ENCODE results near the gene PROP1. TPM values are rescaled to one million over a fixed set of nuclear protein-coding genes. Genes with fewer than 3 reads are reported as not detected.
"Not testable (repeated sequence)": the region's sequence is repeated elsewhere in the genome, so short reads cannot be mapped to it uniquely, and the experiment has no call there.

PROP1 gene
- total RNA-seq, 2 donors from 2014 or later = not detected

DNA sequence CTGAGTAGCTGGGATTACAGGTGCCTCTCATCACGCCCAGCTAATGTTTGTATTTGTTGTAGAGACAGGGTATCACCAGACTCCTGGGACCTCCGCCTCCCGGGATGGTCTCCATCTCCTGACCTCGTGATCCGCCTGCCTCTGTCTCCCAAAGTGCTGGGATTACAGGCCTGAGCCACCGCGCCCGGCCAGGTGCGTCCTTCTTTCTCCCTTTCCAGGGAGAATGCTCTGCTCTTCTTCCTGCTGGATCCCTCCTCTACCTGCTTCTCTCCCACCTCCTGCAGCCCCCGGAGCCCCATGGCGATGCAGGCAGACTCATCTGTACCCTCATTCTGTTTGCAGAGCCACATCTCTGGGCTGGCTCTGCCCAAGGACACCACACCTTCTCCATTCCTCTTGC, 42.9 kb downstream of the PROP1 start:
- ATAC-seq; DNase-seq; intact Hi-C loops (cut with DNase I): not testable (repeated sequence)

DNA sequence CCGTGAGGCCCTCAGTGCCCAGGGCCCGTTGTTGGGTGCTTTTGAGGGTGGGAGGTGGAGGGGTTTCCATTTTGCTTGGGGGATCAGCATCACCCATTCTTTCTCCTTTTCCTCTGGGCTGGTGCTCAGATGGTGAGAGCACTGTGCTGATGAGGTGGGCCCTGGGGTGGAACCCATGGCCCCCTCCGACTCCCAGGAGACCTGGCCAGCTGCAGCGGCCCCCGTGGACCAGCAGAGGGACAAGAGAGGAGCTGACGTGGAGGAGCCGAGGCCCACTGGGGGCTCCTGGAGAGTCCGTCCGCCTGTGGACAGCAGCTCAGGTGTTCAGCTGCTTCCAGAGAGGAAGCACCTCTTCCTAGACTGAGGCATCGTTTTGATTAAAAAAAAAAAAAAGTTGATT, 46.4 kb downstream of the PROP1 start:
- DNase-seq; ATAC-seq; intact Hi-C loops (cut with DNase I): not testable (repeated sequence)

- intact Hi-C loops (cut with DNase I); DNase-seq; ATAC-seq: not testable (repeated sequence)
These were observed 47.0 kb downstream of the PROP1 start for GRCh38 chr5:177949065-177949464.

GRCh38 chr5:177947912-177948311, 48.1 kb downstream of the PROP1 start:
- ATAC-seq; intact Hi-C loops (cut with DNase I): not testable (repeated sequence)

GRCh38 chr5:177945601-177946283, 50.3 kb downstream of the PROP1 start:
- DNase-seq; ATAC-seq; intact Hi-C loops (cut with DNase I): not testable (repeated sequence)

More at GRCh38 chr5:177947912-177948311, 48.1 kb downstream of the PROP1 start:
- DNase-seq = not testable (repeated sequence)

GRCh38 chr5:177945145-177945544, 50.9 kb downstream of the PROP1 start:
- intact Hi-C loops (cut with DNase I); DNase-seq; ATAC-seq: not testable (repeated sequence)

DNA sequence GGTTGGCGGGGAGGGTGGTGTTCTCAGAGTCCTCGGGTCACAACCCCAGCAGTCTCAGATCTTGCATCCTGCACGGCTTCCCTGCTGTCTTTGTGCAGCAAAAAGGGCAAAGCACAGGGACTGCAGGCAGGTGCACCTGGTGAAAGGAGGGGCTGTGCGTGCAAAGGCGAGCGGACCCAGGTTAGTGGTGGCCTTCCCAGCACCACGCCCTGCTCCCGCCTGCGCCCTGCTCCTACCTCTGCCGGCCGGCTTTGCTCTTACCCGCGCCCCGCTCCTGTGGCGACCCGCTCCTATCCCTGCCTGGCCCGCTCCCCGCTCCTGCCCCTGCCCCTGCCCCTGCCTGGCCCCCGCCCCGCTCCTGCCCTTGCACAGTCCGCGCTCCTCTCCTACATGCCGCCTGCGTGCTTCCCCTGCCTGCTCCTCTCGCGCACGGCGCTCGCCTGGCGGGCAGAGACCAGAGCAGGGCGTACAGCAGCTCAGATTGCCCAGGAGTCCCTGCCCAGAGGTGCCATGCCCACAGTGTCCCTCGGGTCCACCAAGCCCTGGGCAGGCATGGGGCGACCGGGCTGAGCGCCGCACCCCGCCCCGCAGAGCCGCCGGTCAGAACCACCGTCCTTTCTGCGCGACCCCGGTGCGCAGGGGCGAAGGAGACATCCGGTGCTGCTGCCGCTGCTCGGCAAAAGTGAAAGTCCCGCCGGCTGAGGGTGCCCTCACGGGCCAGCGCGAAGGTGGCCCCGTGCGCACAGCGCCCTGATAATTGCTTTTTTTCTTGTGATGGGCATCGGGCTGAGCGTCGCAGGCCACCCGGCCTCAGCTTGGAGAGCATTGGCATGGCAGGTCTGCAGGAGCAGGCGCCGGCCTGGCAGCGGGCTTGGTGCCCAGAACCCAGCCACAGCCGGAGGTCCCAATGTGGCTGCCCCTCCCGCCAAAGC, 52.0 kb downstream of the PROP1 start:
- ATAC-seq; intact Hi-C loops (cut with DNase I); DNase-seq: not testable (repeated sequence)

- intact Hi-C loops (cut with DNase I); DNase-seq; ATAC-seq: not testable (repeated sequence)
These were observed 53.1 kb downstream of the PROP1 start for GRCh38 chr5:177942896-177943295.

Other genes starting within 250 kb of the PROP1 start
- 1 to 10 TPM in 1 of 2 donors, under 1 TPM in 1; 0.50 to 5.2 TPM for gene FAM153A, start 213.3 kb downstream of the PROP1 start, total RNA-seq
- 1 to 10 TPM; 1.5 TPM for gene N4BP3, start 117.3 kb upstream of the PROP1 start, total RNA-seq
- gene RMND5B, start 134.8 kb upstream of the PROP1 start, total RNA-seq = 10 to 100 TPM; 35.4 TPM
- 10 to 100 TPM; 78.3 to 89.5 TPM for gene NHP2, start 157.6 kb upstream of the PROP1 start, total RNA-seq
- not detected for gene GMCL2, start 191.1 kb upstream of the PROP1 start, total RNA-seq
- 100 to 1,000 TPM in 1 of 2 donors, 10 to 100 TPM in 1; 81.3 to 141 TPM for gene HNRNPAB, start 208.3 kb upstream of the PROP1 start, total RNA-seq
- 10 to 100 TPM; 43.6 to 53.5 TPM for gene PHYKPL, start 236.6 kb upstream of the PROP1 start, total RNA-seq

Measured in left cardiac atrium (tissue), 4 donors.